Suppressor macrophage treated with lipopolysaccharide for 4 hours (primary cell): Measurements from ENCODE around the gene BNC2.

Source experiments
- DNase-seq: peaks from one replicate; pipeline ENCODE4 v3.0.0-alpha.2; 2020

Gene BNC2

DNA sequence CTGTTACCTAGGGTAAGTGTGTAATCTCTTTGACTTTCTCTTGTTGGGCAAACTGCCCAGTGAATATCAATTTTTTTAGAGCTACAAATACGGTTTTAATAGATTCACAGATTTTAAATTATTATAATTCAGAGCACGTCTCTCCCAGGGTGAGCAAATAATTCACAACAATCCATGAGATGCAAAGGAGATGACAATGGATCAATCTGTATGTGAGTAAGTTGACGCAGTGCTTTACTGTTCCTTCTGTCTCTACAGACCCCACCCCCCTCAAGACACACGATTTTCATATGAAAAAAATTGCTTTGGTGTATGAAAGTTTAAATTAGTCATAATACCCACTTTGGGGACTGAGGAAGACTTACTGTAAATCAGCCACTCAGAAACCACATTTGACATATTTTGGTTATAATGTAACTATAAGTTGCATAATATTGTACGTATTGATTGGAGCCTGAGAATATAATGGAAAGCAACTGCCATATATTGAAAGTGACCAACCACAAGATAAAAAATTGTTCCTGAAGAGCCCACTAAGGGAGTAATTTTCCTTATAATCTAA lies 201.7 kb downstream of the BNC2 start:
- no peak for DNase-seq

DNA sequence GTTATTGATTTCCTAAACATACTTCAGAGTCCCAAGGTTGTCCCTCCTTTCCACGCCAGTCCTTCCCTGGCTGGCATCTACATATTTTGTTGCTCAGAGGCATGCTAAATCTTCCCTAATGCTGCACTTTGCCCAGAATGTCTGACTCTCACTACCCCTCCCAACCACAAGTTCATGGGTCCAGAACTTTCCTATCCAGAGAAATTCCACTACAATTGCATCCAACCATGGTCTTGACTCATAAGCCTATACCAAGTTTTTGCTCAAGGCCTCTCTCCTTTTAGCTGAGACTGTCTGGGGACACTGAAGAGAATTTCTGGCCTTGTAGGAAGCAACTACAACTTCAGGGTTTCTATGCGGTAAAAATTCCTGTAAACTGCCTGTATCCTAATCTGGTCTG lies 206.3 kb downstream of the BNC2 start:
- no peak for DNase-seq

DNA sequence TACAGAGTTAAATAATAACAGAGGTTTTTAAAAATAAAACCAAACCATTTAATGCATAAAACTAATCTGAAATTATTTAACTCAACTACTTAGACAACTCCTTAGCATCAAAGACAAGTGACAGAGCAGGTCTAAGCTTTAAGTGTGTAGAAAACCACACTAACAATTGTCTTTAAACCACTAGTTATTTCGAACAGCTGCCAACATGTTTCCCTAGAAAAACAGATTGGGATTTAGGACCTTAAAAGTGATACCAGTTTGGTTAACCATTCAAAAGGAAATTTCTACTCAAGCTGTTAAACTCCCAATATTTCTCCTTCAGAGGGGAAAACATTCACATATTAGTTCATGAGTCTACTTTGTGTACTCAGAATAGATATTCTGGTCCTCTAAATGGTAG lies 208.7 kb downstream of the BNC2 start:
- no peak for DNase-seq

DNA sequence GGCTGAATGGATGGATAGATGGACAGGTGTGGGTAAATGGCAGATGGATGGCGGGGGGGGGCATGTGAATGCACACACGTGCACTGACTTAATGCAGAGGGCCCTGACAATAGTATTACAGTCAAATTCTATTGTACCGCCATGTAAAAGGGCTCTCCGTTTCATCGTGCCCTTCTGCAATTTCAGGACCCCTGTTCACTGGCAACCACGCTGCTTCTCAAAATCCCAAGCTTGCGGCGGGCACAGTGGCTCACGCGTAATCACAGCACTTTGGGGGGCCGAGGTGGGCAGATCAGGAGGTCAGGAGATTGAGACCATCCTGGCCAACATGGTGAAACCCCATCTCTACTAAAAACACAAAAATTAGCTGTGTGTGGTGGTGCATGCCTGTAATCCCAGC lies 211.4 kb downstream of the BNC2 start:
- no peak for DNase-seq

DNA sequence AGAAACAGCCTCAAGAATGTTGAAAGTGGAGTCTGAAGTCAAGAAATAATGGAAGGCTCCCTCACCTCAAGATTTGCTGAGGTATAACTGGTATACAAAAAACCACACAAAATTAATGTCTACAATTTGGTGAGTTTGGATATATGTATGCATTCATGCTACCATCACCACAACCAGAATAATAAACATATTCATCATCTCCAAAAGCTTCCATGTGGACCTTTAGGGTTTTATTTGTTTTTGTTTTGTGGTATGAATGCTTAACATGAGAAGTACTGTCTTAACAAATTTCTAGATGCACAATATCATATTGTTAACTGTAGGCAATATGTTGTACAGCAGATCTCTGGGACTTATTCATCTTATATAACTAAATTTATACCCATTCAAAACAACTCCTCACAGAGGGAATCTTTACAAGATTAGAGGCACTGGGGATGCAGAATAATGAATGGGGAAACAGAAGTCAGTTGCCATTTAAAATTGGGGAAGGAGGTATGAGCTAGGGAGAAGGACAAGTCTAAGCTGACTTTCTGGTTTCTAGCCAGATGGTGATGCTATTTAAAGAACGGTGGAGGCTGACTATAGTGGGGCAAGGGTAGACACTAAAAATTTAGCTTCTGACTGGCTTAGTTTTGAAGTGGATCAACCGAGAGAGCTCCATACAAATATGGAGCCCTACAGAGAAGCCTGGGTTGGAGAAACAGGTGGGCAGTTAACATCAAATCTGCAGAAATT lies 213.9 kb downstream of the BNC2 start:
- peak; percentile 9 for DNase-seq

DNA sequence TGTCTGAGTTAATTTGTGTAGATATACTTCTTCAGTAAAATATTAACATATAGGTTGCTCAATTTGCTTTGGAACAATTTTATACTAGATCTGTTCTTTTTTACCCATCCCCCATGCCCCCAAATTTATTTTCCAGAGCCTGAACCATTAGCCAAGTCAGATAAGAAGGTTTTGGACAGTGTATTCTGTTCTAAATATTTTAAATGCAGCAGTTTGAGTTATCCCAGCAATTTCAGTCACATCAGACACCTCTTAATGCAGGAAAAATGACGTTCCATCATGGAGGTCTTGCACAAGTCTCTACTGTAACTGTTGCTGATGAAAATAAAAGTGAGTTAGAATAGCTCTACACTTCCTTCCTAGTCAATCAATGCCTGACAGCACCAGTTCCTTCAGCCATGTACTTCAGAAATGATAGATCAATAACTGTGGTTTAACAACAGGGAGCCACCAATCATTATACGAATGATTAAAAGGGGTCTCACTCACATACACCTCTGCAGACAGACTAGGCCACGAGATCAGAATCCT lies 215.8 kb downstream of the BNC2 start:
- no peak for DNase-seq

DNA sequence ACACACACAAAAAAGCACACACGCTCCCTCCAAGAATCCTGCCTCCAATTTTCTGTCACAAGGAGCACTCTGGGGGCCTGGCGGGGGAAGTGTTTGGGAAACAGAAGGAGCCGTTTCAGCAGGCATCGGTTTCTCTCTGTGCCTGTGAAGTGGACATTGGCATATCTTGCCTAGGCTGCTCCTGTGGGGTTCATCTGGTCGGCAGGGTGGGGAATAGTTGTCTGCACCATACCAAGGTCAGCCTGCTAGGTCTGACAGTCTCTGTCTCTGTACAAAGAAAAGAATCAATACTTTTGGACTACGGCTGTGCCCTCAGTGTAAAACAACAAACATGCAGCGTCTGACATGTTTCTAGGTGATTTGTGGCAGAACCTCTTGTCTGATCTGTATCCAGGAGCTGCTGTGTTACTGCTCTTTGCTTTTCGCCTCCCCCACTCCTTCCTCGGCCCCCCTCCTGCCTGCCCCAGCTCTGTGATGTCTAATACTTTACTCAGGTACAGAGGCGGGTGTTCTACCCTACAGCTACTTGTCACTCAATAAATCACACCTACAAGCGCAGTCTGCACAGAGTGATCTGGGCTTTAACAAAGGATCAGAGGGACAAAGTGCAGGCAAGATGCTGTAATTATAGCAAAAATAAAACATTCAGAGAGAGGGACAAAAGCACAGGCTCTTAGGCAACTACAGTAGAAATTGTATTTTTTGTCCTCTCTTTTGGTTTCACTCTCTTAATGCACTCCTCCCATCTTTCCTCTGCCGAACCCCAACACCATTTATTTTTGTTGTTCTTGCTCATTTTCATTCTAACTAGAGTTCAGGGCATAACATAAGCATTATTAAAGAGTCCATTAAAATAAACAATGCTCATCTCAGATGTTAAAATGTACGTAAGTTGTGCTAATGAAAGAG lies 216.7 kb downstream of the BNC2 start:
- DNase-seq: no peak

DNA sequence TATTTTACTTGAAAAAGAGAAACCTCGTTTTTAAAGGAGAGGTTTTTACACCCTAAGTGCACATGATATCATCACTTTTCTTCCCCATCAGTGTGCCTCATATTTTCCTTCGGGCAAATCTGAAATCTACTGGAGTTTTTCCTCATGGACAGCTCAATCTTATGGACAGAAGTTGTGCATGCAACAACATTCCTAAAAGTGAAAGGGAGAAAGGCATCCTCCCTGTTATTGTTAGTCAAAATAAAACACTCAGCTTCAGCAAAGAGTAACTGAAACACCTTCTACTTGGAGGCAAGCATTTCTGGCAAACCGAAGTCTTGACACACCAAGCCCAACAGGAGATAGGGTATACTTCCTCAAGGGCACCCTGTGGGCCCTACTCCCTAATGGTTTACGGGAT lies 217.9 kb downstream of the BNC2 start:
- DNase-seq: no peak

DNA sequence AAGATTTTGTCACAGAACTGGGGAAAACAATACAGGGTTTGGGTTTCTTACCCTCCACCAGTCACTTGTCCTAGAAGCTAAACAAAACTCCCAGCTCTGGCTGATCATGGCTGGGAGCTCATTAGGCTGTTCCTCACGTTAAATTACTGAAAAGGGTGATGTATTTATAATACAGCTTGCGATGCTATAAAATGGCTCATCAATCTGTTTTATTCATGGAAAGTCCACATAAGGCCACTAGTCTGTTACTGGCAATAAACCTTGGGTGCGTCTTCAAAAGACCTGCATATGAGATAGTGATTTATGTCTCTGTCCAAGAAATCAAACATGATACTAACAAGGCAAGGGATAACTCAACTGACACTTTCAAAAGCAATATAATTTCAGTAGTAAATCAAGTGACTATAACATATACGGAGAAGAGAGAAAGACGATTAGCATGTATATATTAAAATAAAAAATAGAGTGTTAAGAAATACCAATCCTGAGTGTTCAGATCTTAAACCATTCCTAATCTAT lies 219.0 kb downstream of the BNC2 start:
- DNase-seq: no peak

DNA sequence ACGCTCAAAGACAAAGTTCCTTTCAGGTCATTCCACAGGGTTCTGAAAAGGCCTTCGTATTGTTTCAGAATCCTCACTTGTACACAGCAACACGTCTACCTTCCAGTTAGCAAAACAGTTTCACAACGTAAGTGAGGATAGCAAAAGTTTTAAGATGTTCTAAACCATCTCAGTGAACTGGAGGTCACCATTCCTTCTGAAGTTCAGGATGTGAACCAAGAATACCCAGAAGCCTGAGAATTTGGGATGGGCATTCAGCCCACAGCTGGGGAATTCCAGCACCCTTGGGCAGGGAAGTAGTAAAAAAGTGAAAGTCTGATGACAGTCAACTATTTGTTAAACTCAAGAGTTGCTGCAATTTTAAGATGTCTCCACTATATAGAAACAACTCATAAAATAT lies 224.5 kb downstream of the BNC2 start:
- DNase-seq: peak; percentile 6

DNA sequence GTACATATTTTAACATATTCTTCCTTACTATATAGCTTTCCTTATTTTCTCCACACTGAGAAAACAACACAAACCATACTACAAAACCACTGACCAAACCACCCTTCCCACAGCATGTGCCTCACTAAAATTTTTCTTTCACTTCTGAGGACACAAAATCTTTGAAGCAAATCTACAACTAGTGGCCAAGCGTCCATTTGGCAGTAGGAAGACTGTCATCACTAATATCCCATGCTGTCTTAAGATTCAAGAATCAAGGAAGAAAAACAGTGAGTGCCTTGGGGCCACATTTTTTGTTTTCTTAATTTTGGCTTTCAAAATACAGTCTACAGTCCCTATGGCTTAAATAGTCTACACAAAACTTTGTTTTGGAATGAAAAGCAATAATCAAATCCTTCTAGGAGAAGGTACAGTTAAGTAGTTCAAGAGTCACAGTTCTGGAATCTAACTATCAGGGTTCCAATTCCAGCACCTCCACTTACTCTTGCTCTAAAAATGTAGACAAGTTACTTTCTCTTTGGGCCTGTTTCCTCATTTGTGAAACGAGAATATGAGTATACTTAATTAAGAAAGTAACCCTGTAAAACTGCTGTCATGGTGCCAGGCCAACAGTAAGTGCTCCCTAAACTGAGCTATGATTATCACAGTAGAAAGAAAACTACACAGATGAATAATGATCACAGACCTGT lies 227.9 kb downstream of the BNC2 start:
- no peak for DNase-seq

DNA sequence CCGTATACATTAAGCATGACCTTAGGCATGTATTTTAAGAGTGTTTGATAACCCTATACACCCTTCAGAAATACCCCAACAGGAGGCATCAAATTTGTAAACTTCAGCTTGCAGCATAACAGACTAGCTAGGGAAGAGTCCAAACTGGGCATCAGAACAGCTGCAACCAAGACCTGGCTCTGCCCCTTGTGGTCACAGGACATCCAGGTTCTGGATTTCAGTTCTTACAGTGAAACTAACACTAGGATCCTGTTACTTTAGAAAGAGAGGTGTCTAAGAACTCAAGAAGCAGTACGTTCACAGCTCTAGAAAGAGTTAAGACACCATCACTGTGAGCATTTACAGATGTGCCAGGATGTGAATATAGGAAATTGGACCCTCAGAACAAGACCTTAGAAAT lies 229.8 kb downstream of the BNC2 start:
- no peak for DNase-seq

DNA sequence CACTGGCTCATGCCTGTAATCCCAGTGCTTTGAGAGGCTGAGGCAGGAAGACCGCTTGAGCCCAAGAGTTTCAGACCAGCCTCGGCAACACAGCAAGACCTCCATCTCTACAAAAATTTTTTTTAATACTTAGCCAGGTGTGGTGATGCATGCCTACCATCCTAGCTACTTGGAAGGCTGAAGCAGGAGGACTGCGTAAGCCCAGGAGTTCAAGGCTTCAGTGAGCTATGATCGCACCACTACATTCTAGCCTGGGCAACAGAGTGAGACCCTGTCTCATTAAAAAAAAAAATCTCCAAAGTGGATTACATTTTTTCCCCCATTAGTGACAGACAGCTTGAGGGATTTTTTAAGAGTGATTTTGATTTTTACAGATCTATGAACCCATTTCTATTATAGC lies 230.8 kb downstream of the BNC2 start:
- no peak for DNase-seq

DNA sequence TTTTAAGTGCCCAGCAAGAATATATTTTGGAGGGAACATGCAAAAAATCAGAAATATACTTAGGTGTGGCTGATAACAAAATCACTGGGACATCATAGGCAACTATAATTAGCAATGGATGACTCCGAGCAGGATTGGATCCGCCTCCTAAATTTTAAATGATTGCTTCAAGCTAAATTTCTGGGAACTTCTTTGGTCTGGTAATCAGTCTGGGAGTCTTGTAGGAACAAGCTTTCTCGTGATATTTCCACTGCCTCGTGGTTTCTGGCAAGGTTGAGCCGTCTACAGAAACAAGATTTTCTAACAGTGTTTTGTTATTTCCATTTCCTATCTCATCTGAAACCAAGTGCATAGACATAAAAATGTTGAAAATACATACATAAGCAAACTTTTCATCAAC lies 232.6 kb downstream of the BNC2 start:
- no peak for DNase-seq

DNA sequence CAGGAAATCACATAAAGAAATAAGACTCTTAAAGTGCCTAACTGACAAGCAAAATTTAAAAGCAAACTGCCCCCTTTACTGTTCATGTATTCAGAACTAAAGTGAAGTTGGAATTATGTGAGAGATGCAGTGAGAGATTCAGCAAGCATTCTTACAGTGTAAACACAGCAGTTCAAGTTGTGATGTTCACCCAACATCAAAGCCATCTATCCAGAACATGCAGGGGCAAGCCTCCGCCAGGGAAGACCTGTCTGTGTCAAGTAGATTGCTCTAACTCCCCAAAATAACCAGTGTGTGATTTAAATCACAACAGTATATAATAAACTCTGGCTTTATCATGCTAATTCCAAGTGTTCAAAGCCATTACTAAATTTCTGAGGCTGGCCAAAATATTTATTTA lies 233.3 kb downstream of the BNC2 start:
- no peak for DNase-seq

DNA sequence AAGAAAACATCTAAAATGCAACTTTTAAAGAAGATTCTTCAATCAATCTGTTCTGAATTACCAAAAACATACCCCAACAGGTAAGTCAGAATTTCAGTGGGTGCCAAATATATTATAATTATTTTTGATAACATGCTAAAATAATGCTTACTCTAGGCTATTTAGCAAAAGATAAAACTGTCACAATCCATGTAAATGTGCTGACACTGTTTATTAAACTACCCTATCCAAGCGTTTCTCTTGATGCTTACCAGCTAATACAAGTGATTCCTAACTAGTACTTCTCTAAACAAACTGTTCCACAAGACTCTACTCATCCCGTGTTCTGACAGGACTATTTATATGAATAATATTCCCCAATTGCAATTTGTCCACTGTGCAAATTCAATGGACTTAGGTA lies 236.7 kb downstream of the BNC2 start:
- no peak for DNase-seq

DNA sequence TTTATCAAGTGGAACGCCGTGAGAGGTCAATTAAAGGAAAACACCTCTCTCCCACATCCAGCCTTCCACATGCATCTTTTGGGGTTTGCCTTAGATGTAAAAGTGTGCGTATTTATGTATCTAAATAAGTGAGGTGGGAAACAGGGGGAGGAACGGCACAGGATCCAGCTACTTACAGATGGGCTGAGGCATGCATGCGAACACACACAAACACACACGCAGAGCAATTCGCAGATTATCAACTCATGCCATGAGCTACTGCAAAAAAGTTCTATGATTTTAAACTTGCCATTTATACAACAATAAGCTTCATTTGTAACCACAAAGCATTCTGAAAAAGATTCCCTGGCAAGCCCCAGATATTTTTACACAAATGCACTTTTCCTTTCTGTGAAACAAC lies 242.1 kb downstream of the BNC2 start:
- DNase-seq: no peak

DNA sequence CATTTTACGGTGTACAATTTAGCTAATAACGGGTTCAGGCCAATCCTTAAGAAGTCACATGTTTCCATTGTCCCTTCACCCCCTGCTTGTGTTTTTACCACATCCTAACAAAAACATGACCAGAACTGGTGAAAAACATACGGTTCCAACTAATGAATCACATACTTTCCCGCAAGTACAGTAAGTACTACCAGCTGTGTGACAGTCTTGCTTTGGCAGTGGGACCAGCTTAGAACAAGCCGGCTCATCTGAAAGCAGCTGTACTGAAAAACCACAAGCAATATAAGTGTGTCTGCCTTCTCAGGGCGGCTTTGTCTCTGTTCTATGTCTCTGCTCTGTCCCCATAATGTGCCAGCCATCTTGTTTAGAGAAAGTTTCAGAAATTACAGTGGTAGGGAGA lies 242.5 kb downstream of the BNC2 start:
- DNase-seq: no peak

DNA sequence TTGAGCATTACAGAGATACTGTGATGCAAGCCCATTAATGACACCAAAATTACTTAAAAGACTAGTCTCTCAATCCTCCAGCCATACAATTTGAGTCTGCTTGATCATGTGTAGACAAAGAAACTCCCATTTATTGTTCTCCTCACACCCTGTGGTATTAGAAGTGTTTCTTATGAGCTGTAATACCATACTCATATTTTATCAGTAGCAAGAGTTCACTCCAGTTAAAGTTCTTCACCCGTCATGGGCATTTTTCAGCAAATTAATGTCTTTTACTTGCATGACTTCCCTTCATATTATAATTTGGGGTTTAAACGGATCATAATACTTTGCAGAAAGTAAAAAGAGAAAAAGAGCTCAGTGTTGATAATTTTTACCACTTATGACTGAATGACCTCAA lies 242.9 kb downstream of the BNC2 start:
- DNase-seq: no peak

DNA sequence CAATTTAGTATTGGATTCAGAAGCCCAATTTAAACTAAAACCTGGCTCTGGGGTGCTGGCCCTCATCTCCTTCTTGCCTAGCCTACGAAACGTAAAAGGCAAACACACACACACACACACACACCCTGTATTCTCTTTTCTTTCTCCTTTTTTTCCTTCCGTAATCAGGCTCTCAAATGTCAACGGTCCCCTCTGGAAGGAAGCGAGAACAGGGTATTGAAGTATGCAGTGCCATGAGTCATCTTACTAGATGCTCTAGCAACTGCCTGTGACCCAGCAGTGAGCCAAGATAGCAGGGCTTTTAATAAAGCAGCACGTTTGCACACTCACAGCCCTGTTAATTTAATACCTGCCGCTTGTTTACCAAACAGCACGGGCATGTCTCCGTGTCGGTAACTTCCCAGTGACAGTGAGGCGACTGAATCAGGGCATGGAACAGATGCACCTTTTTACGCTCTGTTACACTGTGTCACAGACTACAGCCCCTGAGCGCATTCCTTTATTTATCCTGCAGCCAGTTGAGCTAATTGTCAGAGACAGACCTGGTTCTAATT lies 243.8 kb downstream of the BNC2 start:
- DNase-seq: no peak

DNA sequence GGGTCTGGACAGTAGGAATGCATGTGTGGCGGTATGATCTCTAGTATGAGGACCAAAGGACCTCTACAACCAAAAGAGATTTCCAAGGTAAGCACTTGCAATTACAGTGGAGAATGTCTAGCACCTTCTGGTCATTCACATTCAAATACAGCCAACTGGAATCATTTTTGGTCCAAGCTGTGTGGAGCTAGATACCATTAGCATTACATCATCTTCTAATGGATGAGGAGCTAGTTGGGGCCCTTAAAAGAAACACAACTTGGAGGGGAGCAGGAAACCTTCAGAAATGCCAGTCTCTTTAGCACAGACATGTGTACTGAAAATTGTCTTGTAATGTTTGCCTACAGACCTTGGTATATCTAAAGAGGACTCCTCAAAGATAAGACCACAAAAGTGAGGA lies 244.7 kb downstream of the BNC2 start:
- DNase-seq: no peak

DNA sequence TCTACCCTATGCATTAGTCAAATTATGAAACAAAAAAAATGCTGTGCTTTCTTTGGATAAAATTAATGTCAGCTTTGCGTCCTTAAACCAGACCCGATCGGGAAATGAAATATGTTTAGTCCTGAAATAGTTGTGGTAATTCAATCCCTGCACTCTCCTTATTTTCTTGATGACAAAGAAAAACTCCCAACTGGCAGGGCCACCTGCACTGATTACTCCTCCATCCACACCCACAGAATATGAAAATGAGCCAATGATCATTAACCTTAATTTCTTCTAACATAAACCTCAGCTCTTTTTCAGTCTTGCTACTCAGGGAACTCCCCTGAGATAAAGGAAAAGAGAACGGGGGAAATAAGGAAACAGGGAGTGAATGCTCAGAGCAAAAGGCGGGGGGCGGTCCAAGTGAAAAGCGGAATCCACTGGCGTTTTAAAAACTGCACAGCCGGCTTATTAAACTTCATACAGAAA lies 245.3 kb downstream of the BNC2 start:
- DNase-seq: no peak

DNA sequence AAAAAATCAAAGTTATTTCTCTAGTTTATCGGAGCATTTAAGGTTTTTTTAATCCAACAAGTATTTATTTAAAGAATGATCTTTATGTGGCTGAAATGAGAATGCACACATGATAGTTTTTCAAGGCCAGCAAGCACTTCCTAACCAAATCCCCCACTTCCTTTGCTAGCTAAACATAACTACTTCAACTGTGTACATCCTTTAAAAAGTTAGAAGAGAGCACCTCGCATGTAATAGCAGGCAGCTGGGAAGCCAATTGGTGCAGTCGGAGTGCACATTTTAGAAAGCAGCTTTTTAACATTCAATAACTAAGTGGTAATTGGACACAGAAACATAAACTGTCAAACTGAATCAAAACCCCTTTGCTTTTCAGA lies 245.7 kb downstream of the BNC2 start:
- DNase-seq: no peak
